B cell (primary cell): ENCODE data around the gene PLCB4. TPM values are rescaled to one million over a fixed set of nuclear protein-coding genes. Genes with fewer than 3 reads are reported as not detected.

ENCODE experiments used
- ATAC-seq: fragments of 200-7000 bp; cut with Tn5 transposase; one replicate; pipeline ENCODE4 v1.10.0; 2021; ENCODE audit warnings: low read depth, mild to moderate bottlenecking, moderate number of reproducible peaks, moderate library complexity
- CTCF ChIA-PET: fragments of 350-600 bp; sonication (Branson Sonifier 250); formaldehyde crosslinking; loops from one replicate; lab custom pipeline; 2021; ENCODE audit warnings: antibody characterized with exemption, inconsistent platforms; lab: Charles Lee
- POLR2A ChIA-PET: fragments of 350-600 bp; sonication (Branson Sonifier 250); formaldehyde crosslinking; loops from one replicate; lab custom pipeline; 2021; ENCODE audit warnings: antibody characterized with exemption; lab: Charles Lee
- DNase-seq: peaks from one replicate; pipeline ENCODE4 v3.0.0; 2013
- H2AFZ ChIP-seq: 2 replicates; pipeline ENCODE4 v1.6.1; 2012; ENCODE audit warnings: mild to moderate bottlenecking, low read depth, low read length; ENCODE audit not compliant: insufficient read depth, poor library complexity, severe bottlenecking
- H3K27ac ChIP-seq, 2 donors: 1 replicate in 1 of 2; 2 replicates in 1 of 2; pipeline ENCODE4 v1.5.1; 2012 to 2013; ENCODE audit warnings: low read length in 2 of 2, mild to moderate bottlenecking in 2 of 2, moderate library complexity in 1 of 2
- H3K27me3 ChIP-seq, 4 experiments: fragments of 200-600 bp in 1 of 4; sonication (generic) in 1 of 4; replicated peaks in 1 of 4; 1 replicate in 2 of 4; 2 replicates in 2 of 4; pipeline versions ENCODE4 v1.6.1 to v1.7.0; 2013 to 2016; ENCODE audit warnings: low read length in 3 of 4, mild to moderate bottlenecking in 2 of 4, mixed read lengths in 1 of 4, moderate library complexity in 1 of 4; ENCODE audit not compliant: insufficient read depth in 4 of 4, control insufficient read depth in 3 of 4; ENCODE audit errors: control extremely low read depth in 1 of 4
- H3K36me3 ChIP-seq, 2 experiments: replicated peaks in 1 of 2; 1 replicate in 1 of 2; 2 replicates in 1 of 2; pipeline versions ENCODE4 v1.6.1 to v1.7.1; 2013; ENCODE audit warnings: low read length in 1 of 2; ENCODE audit not compliant: insufficient read depth in 2 of 2, control insufficient read depth in 1 of 2; ENCODE audit errors: control extremely low read depth in 1 of 2, extremely low read depth in 1 of 2
- H3K4me1 ChIP-seq, 2 donors: fragments of 200-600 bp in 1 of 2; sonication (generic) in 1 of 2; 1 replicate in 1 of 2; 2 replicates in 1 of 2; pipeline versions ENCODE4 v1.5.1 to v1.6.1; 2013 to 2017; ENCODE audit warnings: low read length in 2 of 2; ENCODE audit not compliant: control insufficient read depth in 2 of 2, insufficient read depth in 2 of 2
- H3K4me2 ChIP-seq: replicated peaks from 2 replicates; pipeline ENCODE3; 2012; ENCODE audit warnings: mild to moderate bottlenecking, low read depth, low read length; ENCODE audit not compliant: poor library complexity, severe bottlenecking
- H3K4me3 ChIP-seq, 5 experiments: fragments of 200-600 bp in 1 of 5; sonication (generic) in 1 of 5; 1 replicate in 3 of 5; 2 replicates in 2 of 5; pipeline versions ENCODE4 v1.5.1 to v1.7.0; 2011 to 2016; ENCODE audit warnings: low read length in 4 of 5, mild to moderate bottlenecking in 4 of 5, low read depth in 2 of 5, control low read depth in 1 of 5, moderate library complexity in 1 of 5; ENCODE audit not compliant: insufficient read depth in 1 of 5; ENCODE audit errors: control extremely low read depth in 1 of 5, extremely low read depth in 1 of 5
- H3K79me2 ChIP-seq: fragments of 200-600 bp; sonication (generic); one replicate; pipeline ENCODE4 v1.6.0; 2016; ENCODE audit warnings: low read length; ENCODE audit not compliant: control insufficient read depth, insufficient read depth
- H3K9ac ChIP-seq: fragments of 200-600 bp; sonication (generic); 2 replicates; pipeline ENCODE4 v1.6.1; 2017; ENCODE audit warnings: mild to moderate bottlenecking, low read length, moderate library complexity
- H3K9me3 ChIP-seq, 3 donors: one replicate each; pipeline versions ENCODE4 v1.6.1 to v1.7.1; 2013; ENCODE audit warnings: low read length in 2 of 3; ENCODE audit not compliant: control insufficient read depth in 2 of 3, insufficient read depth in 1 of 3; ENCODE audit errors: control extremely low read depth in 1 of 3
- H4K20me1 ChIP-seq: 2 replicates; pipeline ENCODE4 v1.6.0; 2012; ENCODE audit warnings: mild to moderate bottlenecking, low read length; ENCODE audit not compliant: insufficient read depth, control insufficient read depth, poor library complexity, severe bottlenecking
- H3K27ac Mint-ChIP-seq: one replicate; pipeline ENCODE4 v1.8.0; 2021; ENCODE audit warnings: mixed read lengths
- H3K27me3 Mint-ChIP-seq: one replicate; pipeline ENCODE4 v1.8.0; 2021; ENCODE audit warnings: mixed read lengths
- H3K4me1 Mint-ChIP-seq: one replicate; pipeline ENCODE4 v1.8.0; 2021; ENCODE audit warnings: mixed read lengths
- H3K4me3 Mint-ChIP-seq: one replicate; pipeline ENCODE4 v1.8.0; 2021; ENCODE audit warnings: mixed read lengths
- H3K9me3 Mint-ChIP-seq: one replicate; pipeline ENCODE4 v1.8.0; 2022; ENCODE audit warnings: mixed read lengths; ENCODE audit not compliant: insufficient read depth
- EZH2 ChIP-seq: IDR thresholded peaks from 2 replicates; pipeline ENCODE4 v1.6.1; 2012; ENCODE audit warnings: borderline replicate concordance, low read depth, mild to moderate bottlenecking, moderate library complexity, low read length; ENCODE audit not compliant: insufficient read depth, poor library complexity, severe bottlenecking
- WGBS: methylation state at CpG from one replicate; pipeline ENCODE4 v1.1.5; 2013; ENCODE audit warnings: missing lambda C conversion rate; ENCODE audit not compliant: insufficient coverage; 5-methylcytosine and 5-hydroxymethylcytosine counted together
- intact Hi-C: fragments of 100-400 bp; cut with micrococcal nuclease; formaldehyde crosslinking; loops from one replicate; pipeline ENCODE4 v1.10.0; 2022
- polyA plus RNA-seq: library from polyadenylated mRNA; depleted of rRNA; stranded (reverse); fragments of >200 nt; gene quantifications from 2 replicates; pipeline ENCODE4 v1.2.3, GENCODE V29; 2012
- total RNA-seq, 2 donors: library from RNA; stranded (reverse); fragments of 120-200 nt in 1 of 2; gene quantifications; 1 replicate in 1 of 2; 2 replicates in 1 of 2; pipeline versions ENCODE4 v1.2.3 to v1.2.4, GENCODE V29; 2013 to 2022
- TF ChIP-seq, protein P1 (sequence below): fragments of 200-600 bp; IDR thresholded peaks from one replicate; pipeline ENCODE4 v1.8.0; 2022; ENCODE audit warnings: antibody characterized with exemption, mild to moderate bottlenecking

The PLCB4 gene
- total and polyA plus RNA-seq, 2 donors (not counting 1 experiment from before 2014, with no cell fraction given) = not detected

GRCh38 chr20:9344083-9344920 is 275.4 kb downstream of the PLCB4 start:
- no peaks in the 10 kb centered on the region for H3K9me3 Mint-ChIP-seq
- Histone ChIP-seq H3K4me3 (no peak overlapping the region), H4K20me1 (no peaks in the 10 kb centered on the region), H3K36me3 (no peaks in the 10 kb centered on the region), H3K27me3 (no peaks in the 10 kb centered on the region), H3K9ac (no peak overlapping the region), H3K4me2 (no peak overlapping the region), H3K4me1 (no peaks in the 10 kb centered on the region), H3K27ac (no peak overlapping the region), H2AFZ (no peak overlapping the region), H3K9me3 (no peaks in the 10 kb centered on the region), H3K79me2 (no peaks in the 10 kb centered on the region)
- no peak for ATAC-seq
- no peak for DNase-seq
- H3K4me1 Mint-ChIP-seq = no peaks in the 10 kb centered on the region
- POLR2A ChIA-PET = no interaction called here
- no peak overlapping the region for H3K4me3 Mint-ChIP-seq
- H3K27me3 Mint-ChIP-seq = no peaks in the 10 kb centered on the region
- no peak overlapping the region for H3K27ac Mint-ChIP-seq
- CTCF ChIA-PET = no interaction called here
- TF ChIP-seq EZH2 = no peak
- TF ChIP-seq, protein P1, sequence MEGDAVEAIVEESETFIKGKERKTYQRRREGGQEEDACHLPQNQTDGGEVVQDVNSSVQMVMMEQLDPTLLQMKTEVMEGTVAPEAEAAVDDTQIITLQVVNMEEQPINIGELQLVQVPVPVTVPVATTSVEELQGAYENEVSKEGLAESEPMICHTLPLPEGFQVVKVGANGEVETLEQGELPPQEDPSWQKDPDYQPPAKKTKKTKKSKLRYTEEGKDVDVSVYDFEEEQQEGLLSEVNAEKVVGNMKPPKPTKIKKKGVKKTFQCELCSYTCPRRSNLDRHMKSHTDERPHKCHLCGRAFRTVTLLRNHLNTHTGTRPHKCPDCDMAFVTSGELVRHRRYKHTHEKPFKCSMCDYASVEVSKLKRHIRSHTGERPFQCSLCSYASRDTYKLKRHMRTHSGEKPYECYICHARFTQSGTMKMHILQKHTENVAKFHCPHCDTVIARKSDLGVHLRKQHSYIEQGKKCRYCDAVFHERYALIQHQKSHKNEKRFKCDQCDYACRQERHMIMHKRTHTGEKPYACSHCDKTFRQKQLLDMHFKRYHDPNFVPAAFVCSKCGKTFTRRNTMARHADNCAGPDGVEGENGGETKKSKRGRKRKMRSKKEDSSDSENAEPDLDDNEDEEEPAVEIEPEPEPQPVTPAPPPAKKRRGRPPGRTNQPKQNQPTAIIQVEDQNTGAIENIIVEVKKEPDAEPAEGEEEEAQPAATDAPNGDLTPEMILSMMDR = no peak
- intact Hi-C loops = no loop called here
- 76% methylated on average over 9 of the region's 11 CpGs for WGBS

GRCh38 chr20:9348316-9348715 is 279.4 kb downstream of the PLCB4 start:
- Histone ChIP-seq H3K4me2 (no peak overlapping the region), H3K4me3 (no peak overlapping the region), H3K9me3 (no peaks in the 10 kb centered on the region), H3K36me3 (no peaks in the 10 kb centered on the region), H3K27ac (no peak overlapping the region), H3K27me3 (no peaks in the 10 kb centered on the region), H3K79me2 (no peaks in the 10 kb centered on the region), H3K4me1 (no peaks in the 10 kb centered on the region), H2AFZ (no peak overlapping the region), H4K20me1 (no peaks in the 10 kb centered on the region), H3K9ac (no peak overlapping the region)
- CTCF ChIA-PET = no interaction called here
- TF ChIP-seq, protein P1 = no peak
- no peak for TF ChIP-seq EZH2
- H3K4me3 Mint-ChIP-seq = no peak overlapping the region
- H3K9me3 Mint-ChIP-seq = no peaks in the 10 kb centered on the region
- DNase-seq (no peak), ATAC-seq (no peak)
- no peaks in the 10 kb centered on the region for H3K27me3 Mint-ChIP-seq
- no peak overlapping the region for H3K27ac Mint-ChIP-seq
- POLR2A ChIA-PET = no interaction called here
- H3K4me1 Mint-ChIP-seq = no peaks in the 10 kb centered on the region
- 100% methylated on average over 2 of the region's 3 CpGs for WGBS
- intact Hi-C loops = no loop called here
